GM18858 (cell line): ENCODE results near the gene KDM5B.
"Not testable (repeated sequence)": the region's sequence is repeated elsewhere in the genome, so short reads cannot be mapped to it uniquely, and the experiment has no call there.

ENCODE experiments used
- ATAC-seq: cut with Tn5 transposase; IDR thresholded peaks from one replicate; pipeline ENCODE4 v1.9.1; 2021; ENCODE audit not compliant: unreplicated experiment

Gene KDM5B

GRCh38 chr1:202807926-202808757, at the start of gene KDM5B:
Gene KDM5B (minus strand): TSS chr1:202808421. CDS start chr1:202808305, 116 bp downstream.
- ATAC-seq, result no peak

DNA sequence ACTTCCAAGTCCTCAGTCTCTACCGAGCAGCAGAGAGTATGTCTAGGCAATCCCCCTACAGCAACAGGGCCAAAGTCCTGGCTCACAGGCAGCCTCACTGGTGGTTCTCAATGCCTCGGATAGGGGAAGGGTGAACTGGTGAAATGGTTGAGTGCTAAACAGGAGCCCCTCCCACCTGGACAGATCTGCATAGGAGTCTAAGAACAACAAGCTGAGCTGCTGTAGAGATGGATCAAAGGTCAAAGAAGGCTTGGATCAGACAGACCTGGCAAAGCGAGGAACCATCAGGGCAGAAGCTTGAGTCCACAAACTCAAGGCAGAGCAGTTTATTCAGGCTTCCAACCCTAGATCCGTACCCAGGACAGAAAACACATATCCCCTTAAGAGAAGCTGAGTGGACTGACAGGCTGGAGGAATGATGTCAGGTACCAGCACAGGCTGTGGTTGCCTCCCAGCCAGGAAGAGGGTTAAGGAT, 49.0 kb upstream of the KDM5B start:
- ATAC-seq, result no peak

DNA sequence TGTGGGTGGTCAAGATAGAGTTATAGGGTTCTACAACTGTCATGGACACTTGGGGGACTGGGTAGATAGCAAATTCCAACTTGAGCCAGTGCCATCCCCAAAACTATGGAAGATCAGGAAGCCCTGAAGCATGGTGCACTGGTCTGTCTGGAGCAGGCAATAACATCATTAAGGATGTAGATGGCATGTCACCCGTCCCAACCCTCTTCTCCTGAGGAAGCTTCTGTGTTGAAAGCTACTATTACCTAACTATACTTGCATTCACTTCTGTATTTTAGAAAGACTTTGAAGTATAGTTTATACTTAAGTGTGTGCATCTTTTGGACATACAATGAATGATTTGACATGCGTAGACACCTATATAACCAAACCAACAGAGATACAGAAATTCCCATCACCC, 47.8 kb upstream of the KDM5B start:
- no peak for ATAC-seq

- ATAC-seq, result no peak
Measured at GRCh38 chr1:202854787-202855186, 46.6 kb upstream of the KDM5B start.

GRCh38 chr1:202852163-202852904, 44.1 kb upstream of the KDM5B start:
- no peak for ATAC-seq

GRCh38 chr1:202850593-202851362, 42.6 kb upstream of the KDM5B start:
- no peak for ATAC-seq

DNA sequence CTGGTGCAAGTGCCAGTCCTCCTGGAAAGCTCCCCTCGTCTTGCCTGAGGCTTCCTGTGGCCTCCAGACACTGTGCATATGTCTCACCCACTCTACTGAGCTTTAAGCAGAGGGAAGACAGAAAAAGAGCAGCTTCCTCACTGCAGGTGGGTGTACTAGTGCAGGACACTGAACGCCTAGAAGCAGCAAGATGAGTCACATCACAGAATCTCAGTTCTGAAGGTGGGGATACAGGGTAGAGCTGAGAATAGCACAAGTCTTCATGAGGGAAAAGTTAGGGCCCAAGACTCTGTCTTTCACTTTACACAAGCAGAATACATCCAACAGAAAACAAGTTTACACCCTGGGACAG, 39.9 kb upstream of the KDM5B start:
- ATAC-seq, result peak; percentile 95

DNA sequence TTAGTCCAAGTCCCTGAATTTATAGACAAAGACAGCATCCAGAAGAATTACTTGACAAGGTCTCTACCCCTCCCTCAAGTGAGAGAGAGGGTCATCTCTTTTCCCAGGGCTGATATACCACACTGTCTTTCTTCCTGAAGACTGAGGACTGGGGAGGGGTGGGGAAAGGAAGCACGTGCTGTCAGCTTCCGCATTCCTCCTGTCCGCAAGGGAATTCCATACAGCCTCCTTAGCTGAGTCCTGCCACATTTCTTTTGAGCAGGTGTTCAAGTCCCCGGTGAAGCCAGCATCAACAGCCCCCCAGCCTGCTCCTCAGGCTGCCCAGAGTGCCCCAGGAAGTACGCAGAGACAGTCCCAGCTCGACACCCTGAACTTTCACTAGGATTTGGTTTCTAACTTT, 36.7 kb upstream of the KDM5B start:
- no peak for ATAC-seq

GRCh38 chr1:202844259-202844658, 36.0 kb upstream of the KDM5B start:
- no peak for ATAC-seq

GRCh38 chr1:202843081-202843480, 34.9 kb upstream of the KDM5B start:
- no peak for ATAC-seq

DNA sequence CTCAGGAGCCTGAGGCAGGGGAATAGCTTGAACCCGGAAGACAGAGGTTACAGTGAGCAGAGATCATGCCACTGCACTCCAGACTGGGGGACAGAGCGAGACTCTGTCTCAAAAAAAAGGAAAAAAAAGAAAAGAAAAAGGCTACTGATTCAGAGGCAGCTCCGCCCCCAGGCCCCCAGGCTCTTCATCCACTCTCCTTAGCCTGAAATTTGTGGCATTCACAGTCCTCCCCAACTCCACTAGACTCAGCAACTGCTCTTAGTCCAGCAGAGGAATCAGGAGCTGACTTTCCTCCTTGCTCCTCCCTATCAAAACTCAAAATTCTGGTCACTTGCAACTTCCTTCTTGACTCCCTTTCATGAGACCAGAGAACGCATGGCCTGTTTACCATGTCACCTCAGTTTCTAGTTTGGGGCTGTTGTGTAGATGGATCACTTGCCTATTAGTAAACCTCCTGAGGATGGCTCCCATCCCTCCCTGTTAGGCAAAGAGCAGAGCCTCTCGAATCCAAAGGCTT, 29.6 kb upstream of the KDM5B start:
- no peak for ATAC-seq

GRCh38 chr1:202836623-202837403, 28.6 kb upstream of the KDM5B start:
- ATAC-seq, result no peak

GRCh38 chr1:202835548-202836072, 27.4 kb upstream of the KDM5B start:
- ATAC-seq, result no peak

DNA sequence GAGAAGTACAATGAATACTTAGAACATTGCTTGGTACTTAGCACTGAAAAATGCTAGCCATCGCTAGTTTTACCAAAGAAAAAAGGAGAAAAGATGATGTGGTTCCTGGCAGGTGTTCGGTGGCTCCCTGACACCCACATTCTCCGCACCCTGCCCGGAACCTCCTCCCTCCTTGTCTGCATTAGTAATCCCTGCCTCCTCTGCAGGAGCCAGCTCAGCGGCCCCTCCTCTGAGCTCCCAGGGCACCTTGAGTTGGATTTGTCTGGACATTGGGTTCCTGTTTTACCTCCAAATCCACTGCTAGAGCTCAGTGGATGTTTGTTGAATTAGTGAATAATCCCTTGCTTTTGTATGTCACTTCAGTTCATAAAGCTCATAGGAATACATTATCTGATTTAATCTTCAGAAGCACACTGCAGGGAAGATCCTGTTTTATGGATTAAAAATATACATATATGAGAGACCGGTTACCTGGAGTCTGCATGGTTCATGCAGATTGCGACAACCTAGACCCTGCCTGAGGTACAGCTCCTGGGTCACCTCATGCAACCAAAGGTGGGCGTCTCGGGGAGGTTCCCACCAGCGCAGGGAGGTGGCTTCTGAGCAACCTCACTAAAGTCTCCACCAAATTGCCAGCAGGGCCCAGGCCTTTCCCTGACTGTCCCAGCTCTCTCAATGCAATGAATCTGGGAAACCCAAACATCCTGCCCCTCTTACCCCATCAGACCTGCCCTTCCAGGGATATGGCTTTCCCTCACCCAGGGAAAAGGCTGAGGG, 26.7 kb upstream of the KDM5B start:
- ATAC-seq, result no peak

DNA sequence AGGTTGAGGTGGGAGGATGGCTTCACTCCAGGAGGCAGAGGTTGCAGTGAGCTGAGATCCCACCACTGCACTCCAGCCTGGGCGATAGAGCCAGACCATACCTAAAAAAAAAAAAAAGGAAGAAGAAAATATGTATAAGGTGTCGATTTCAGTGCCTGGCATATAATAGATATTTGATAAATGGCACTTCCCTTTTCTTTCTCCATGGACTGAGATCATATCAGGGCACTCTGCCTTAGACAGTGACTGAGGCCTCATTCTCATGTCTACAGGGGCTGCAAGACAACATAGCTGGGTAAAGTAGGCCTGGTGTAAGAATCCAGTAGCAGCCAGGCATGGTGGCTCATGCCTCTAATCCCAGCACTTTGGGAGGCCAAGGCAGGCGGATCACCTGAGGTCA, 23.7 kb upstream of the KDM5B start:
- ATAC-seq, result no peak

DNA sequence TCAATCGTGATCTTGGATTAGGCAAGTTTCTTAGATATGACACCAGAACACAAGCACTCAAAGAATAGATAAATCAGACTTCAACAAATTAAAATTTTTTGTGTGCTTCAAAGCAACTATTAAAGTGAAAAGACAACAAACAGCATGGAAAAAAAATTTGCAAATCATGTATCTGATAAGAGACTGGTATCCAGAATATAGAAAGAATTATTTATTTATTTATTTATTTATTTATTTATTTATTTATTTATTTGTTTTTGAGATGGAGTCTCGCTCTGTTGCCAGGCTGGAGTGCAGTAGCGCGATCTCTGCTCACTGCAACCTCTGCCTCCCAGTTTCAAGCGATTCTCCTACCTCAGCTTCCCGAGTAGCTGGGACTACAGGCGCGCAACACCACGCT, 21.0 kb upstream of the KDM5B start:
- not testable (repeated sequence) for ATAC-seq

- ATAC-seq, result no peak
Measured at GRCh38 chr1:202825748-202826147, 17.5 kb upstream of the KDM5B start.

DNA sequence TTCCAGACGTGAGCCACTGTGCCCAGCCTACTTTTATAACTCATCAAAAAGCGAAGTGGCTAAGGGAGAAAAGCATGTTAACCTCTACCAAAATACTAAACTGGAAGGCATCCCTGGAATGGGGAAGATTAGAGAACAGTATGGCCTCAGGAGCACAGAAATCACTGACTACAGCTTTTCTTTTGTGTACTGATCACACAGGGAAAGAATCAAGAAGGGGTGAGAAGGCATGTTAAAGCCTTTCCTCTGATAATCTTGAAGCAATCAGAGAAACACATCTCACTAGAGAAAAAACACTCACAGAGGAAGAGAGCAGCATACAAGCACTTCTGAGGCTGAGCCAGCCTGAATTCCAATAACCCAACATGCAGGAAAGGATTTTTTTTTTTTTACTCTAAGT, 13.2 kb upstream of the KDM5B start:
- no peak for ATAC-seq

- no peak for ATAC-seq
Measured at GRCh38 chr1:202818819-202819218, 10.6 kb upstream of the KDM5B start.

GRCh38 chr1:202815120-202815519, 6.9 kb upstream of the KDM5B start:
- ATAC-seq, result no peak
